Liver (tissue), 9 donors: ENCODE data around the gene TAP1. TPM values are rescaled to one million over a fixed set of nuclear protein-coding genes. Genes with fewer than 3 reads are reported as not detected.
"Not testable (repeated sequence)": the region's sequence is repeated elsewhere in the genome, so short reads cannot be mapped to it uniquely, and the experiment has no call there.

ENCODE experiments used
- DNase-seq: peaks from one replicate; pipeline ENCODE4 v3.0.0-alpha.2; 2017; ENCODE audit warnings: low spot score
- H3K27ac ChIP-seq, 2 donors: one replicate each; pipeline ENCODE4 v1.7.0; 2013; ENCODE audit warnings: inconsistent platforms in 2 of 2, low read length in 2 of 2, control low read depth in 1 of 2, low read depth in 1 of 2, mild to moderate bottlenecking in 1 of 2
- H3K27me3 ChIP-seq, 4 donors: one replicate each; pipeline versions ENCODE4 v1.6.1 to v1.7.0; 2013; ENCODE audit warnings: low read length in 3 of 4, inconsistent platforms in 1 of 4, mild to moderate bottlenecking in 1 of 4, moderate library complexity in 1 of 4; ENCODE audit not compliant: control insufficient read depth in 4 of 4, insufficient read depth in 4 of 4
- H3K36me3 ChIP-seq, 4 donors: one replicate each; pipeline versions ENCODE4 v1.6.1 to v1.7.0; 2013; ENCODE audit warnings: low read length in 3 of 4, mild to moderate bottlenecking in 3 of 4, low read depth in 1 of 4, moderate library complexity in 1 of 4; ENCODE audit not compliant: control insufficient read depth in 4 of 4, insufficient read depth in 3 of 4
- H3K4me1 ChIP-seq, 4 donors: one replicate each; pipeline versions ENCODE4 v1.6.1 to v1.7.0; 2013; ENCODE audit warnings: low read length in 3 of 4, mild to moderate bottlenecking in 3 of 4, moderate library complexity in 1 of 4; ENCODE audit not compliant: control insufficient read depth in 4 of 4, insufficient read depth in 4 of 4
- H3K4me3 ChIP-seq, 3 donors: one replicate each; pipeline versions ENCODE4 v1.6.1 to v1.7.0; 2013; ENCODE audit warnings: low read length in 3 of 3, control low read depth in 1 of 3, low read depth in 1 of 3, mild to moderate bottlenecking in 1 of 3
- H3K9ac ChIP-seq, 2 donors: one replicate each; pipeline ENCODE4 v1.7.0; 2013; ENCODE audit warnings: low read length in 2 of 2, mild to moderate bottlenecking in 2 of 2, moderate library complexity in 2 of 2, control low read depth in 1 of 2, low read depth in 1 of 2
- H3K9me3 ChIP-seq, 4 donors: one replicate each; pipeline versions ENCODE4 v1.6.1 to v1.7.0; 2013; ENCODE audit warnings: low read length in 3 of 4; ENCODE audit not compliant: control insufficient read depth in 4 of 4
- ATF3 ChIP-seq: IDR thresholded peaks from 2 replicates; pipeline ENCODE4 v1.6.1; 2016; ENCODE audit warnings: antibody characterized with exemption
- CTCF ChIP-seq: fragments of 150-350 bp; IDR thresholded peaks from 2 replicates; pipeline ENCODE4 v1.5.1; 2017; ENCODE audit warnings: improper control_type of control experiment, low read depth, low read length; ENCODE audit not compliant: missing input control
- EGR1 ChIP-seq, 2 donors: IDR thresholded peaks; 2 replicates each; pipeline ENCODE4 v1.6.1; 2016 to 2018; ENCODE audit warnings: antibody characterized with exemption in 2 of 2, low read depth in 2 of 2
- FOXA1 ChIP-seq: IDR thresholded peaks from 2 replicates; pipeline ENCODE4 v1.6.1; 2016; ENCODE audit warnings: antibody characterized with exemption
- FOXA2 ChIP-seq: IDR thresholded peaks from 2 replicates; pipeline ENCODE4 v1.6.1; 2016; ENCODE audit warnings: antibody characterized with exemption
- GABPA ChIP-seq, 2 donors: IDR thresholded peaks in 1 of 2; conservative IDR thresholded peaks in 1 of 2; 2 replicates each; pipeline ENCODE4 v1.6.1; 2016; ENCODE audit warnings: antibody characterized with exemption in 2 of 2, mild to moderate bottlenecking in 1 of 2, moderate library complexity in 1 of 2
- HNF4A ChIP-seq, 2 donors: conservative IDR thresholded peaks; 2 replicates each; pipeline ENCODE4 v1.6.1; 2016; ENCODE audit warnings: antibody characterized with exemption in 2 of 2, mild to moderate bottlenecking in 2 of 2
- JUND ChIP-seq, 2 donors: IDR thresholded peaks; 2 replicates each; pipeline ENCODE4 v1.6.1; 2016; ENCODE audit warnings: antibody characterized with exemption in 2 of 2
- MAX ChIP-seq: IDR thresholded peaks from 2 replicates; pipeline ENCODE4 v1.6.1; 2016; ENCODE audit warnings: antibody characterized with exemption
- NR2F2 ChIP-seq: IDR thresholded peaks from 2 replicates; pipeline ENCODE4 v1.6.1; 2016; ENCODE audit warnings: antibody characterized with exemption
- RAD21 ChIP-seq, 2 donors: IDR thresholded peaks; 2 replicates each; pipeline ENCODE4 v1.6.1; 2016; ENCODE audit warnings: antibody characterized with exemption in 2 of 2, mild to moderate bottlenecking in 2 of 2
- REST ChIP-seq: IDR thresholded peaks from 2 replicates; pipeline ENCODE4 v1.6.1; 2016; ENCODE audit warnings: antibody characterized with exemption, mild to moderate bottlenecking
- RXRA ChIP-seq, 2 donors: IDR thresholded peaks; 2 replicates each; pipeline ENCODE4 v1.6.1; 2017 to 2018; ENCODE audit warnings: antibody characterized with exemption in 2 of 2, mild to moderate bottlenecking in 1 of 2
- SP1 ChIP-seq: IDR thresholded peaks from 2 replicates; pipeline ENCODE4 v1.6.1; 2018; ENCODE audit warnings: antibody characterized with exemption, mild to moderate bottlenecking
- YY1 ChIP-seq: IDR thresholded peaks from 2 replicates; pipeline ENCODE4 v1.6.1; 2016; ENCODE audit warnings: antibody characterized with exemption, mild to moderate bottlenecking
- ZBTB33 ChIP-seq: IDR thresholded peaks from 2 replicates; pipeline ENCODE4 v1.6.1; 2016; ENCODE audit warnings: antibody characterized with exemption
- WGBS: extraction: QIAGEN DNeasy Blood & Tissue Kit; methylation state at CpG from one replicate; pipeline ENCODE4 v1.1.7; 2013; 5-methylcytosine and 5-hydroxymethylcytosine counted together
- polyA plus RNA-seq, 2 donors: library from polyadenylated mRNA; stranded (reverse) in 1 of 2; unstranded in 1 of 2; fragments of 200-250 nt in 1 of 2; fragments of >200 nt in 1 of 2; fragmentation: Nextera tagmentation in 1 of 2; extraction: Ambion mirVana in 1 of 2; gene quantifications; one replicate each; pipeline versions ENCODE4 v1.2.1 to v1.2.3, GENCODE V29; 2013 to 2015
- total RNA-seq, 2 donors: library from RNA; depleted of rRNA; stranded (reverse); fragments of >200 nt; gene quantifications; one replicate each; pipeline ENCODE4 v1.2.3, GENCODE V29; 2014
- donor health status: healthy.
- donor health status: healthy.
- donor health status: healthy.
- donor health status: healthy.
- donor health status: healthy.

The TAP1 gene
- total and polyA plus RNA-seq, 4 donors: 9.8 to 18.2 (median 12.3) TPM

GRCh38 chr6:32809171-32809570, 44.3 kb downstream of the TAP1 start:
- DNase-seq: no peak
- Histone ChIP-seq H3K4me3 (no peak overlapping the region), H3K36me3 (no peaks in the 10 kb centered on the region), H3K4me1 (no peaks in the 10 kb centered on the region), H3K9me3 (no peaks in the 10 kb centered on the region), H3K9ac (no peak overlapping the region), H3K27ac (no peak overlapping the region), H3K27me3 (no peaks in the 10 kb centered on the region)
- TF ChIP-seq EGR1 (IDR thresholded peaks at IDR 0.05; ENCODE audit: low read depth in 2 of 2): no peak
- TF ChIP-seq MAX: no peak
- no peak for TF ChIP-seq HNF4A (conservative IDR thresholded peaks at IDR 0.05)
- no peak for TF ChIP-seq ATF3
- TF ChIP-seq RAD21 (IDR thresholded peaks at IDR 0.05): no peak
- no peak for TF ChIP-seq FOXA2
- TF ChIP-seq REST: no peak
- WGBS: 4% methylated on average over 1 of the region's 1 CpG

GRCh38 chr6:32807020-32807580, 46.4 kb downstream of the TAP1 start:
- Histone ChIP-seq H3K36me3 (no peaks in the 10 kb centered on the region), H3K9ac (no peak overlapping the region), H3K27ac (no peak overlapping the region), H3K27me3 (no peaks in the 10 kb centered on the region), H3K4me1 (no peaks in the 10 kb centered on the region), H3K9me3 (no peaks in the 10 kb centered on the region), H3K4me3 (no peak overlapping the region)
- 82% methylated on average over 5 of the region's 5 CpGs for WGBS
- no peak for TF ChIP-seq HNF4A (conservative IDR thresholded peaks at IDR 0.05)
- no peak for TF ChIP-seq EGR1 (IDR thresholded peaks at IDR 0.05; ENCODE audit: low read depth in 2 of 2)
- TF ChIP-seq YY1: no peak
- no peak for TF ChIP-seq FOXA2
- no peak for TF ChIP-seq RAD21 (IDR thresholded peaks at IDR 0.05)
- TF ChIP-seq RXRA (IDR thresholded peaks at IDR 0.05): no peak
- no peak for TF ChIP-seq GABPA (IDR thresholded peaks at IDR 0.05 in 1 of 2, conservative IDR thresholded peaks at IDR 0.05 in 1 of 2)
- TF ChIP-seq SP1: no peak
- no peak for TF ChIP-seq FOXA1
- TF ChIP-seq NR2F2: no peak
- no peak for TF ChIP-seq JUND (IDR thresholded peaks at IDR 0.05)
- TF ChIP-seq MAX: no peak
- TF ChIP-seq ZBTB33: no peak
- TF ChIP-seq CTCF: no peak
- DNase-seq: no peak

- not testable (repeated sequence) for H3K4me1 ChIP-seq, DNase-seq, H3K9ac ChIP-seq
Measured at GRCh38 chr6:32805404-32805803, 48.1 kb downstream of the TAP1 start.

More at GRCh38 chr6:32805404-32805803, 48.1 kb downstream of the TAP1 start:
- H3K4me3 ChIP-seq, H3K27ac ChIP-seq, H3K36me3 ChIP-seq, H3K27me3 ChIP-seq, H3K9me3 ChIP-seq: not testable (repeated sequence)
